Fibroblast of skin of scalp (primary cell): ENCODE data around the gene PDE10A.

Experiments
- DNase-seq: peaks from one replicate; pipeline ENCODE4 v3.0.0-alpha.2; 2013

PDE10A gene

DNA sequence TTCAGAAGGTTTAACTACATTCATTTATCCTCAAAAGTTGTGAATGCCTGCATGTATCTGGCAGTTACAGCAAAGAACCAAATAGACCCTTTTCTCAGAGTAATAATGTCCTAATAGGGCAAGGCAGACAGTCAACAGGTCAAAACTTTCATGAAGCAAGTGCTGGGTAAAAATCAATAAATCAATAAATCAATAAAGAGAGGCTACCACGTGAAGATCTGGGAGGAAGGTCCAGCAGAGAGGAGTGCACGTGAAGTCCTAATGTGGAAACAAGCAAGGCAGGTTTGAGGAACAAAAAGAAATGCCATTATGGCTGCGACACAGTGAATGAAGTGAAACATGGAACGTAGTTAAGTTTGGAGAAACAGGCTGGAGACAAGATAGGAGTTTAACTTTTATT, 317.3 kb downstream of the PDE10A start:
- no peak for DNase-seq

GRCh38 chr6:165340532-165340931, 322.5 kb downstream of the PDE10A start:
- DNase-seq = no peak

- DNase-seq = no peak
Observed at GRCh38 chr6:165325609-165326008, 337.4 kb downstream of the PDE10A start.

DNA sequence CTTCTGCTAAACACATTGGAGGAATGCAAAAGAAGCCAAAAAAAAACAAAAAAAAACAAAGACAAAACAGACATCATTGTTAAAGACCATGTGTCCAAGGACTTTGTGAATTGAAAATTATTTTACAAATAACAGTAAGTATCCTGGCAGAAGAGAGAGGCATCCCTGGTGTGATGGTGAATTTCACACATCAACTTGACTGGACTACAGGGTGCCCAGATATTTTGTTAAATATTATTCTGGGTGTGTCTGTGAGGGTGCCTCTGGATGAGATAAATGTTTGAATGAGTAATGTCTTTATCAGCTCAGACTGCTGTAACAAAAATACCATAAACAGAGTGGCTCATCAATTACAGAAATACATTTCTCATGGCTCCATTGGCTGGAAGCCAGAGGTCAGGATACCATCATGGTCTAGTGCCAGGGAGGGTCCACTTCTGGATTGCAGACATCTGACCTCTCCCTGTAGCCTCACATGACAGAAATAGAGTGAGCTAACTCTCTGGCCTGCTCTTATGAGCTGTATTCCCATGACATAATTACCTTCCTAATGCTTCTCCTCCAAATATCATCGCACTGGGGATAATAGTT, 341.4 kb downstream of the PDE10A start:
- no peak for DNase-seq

DNA sequence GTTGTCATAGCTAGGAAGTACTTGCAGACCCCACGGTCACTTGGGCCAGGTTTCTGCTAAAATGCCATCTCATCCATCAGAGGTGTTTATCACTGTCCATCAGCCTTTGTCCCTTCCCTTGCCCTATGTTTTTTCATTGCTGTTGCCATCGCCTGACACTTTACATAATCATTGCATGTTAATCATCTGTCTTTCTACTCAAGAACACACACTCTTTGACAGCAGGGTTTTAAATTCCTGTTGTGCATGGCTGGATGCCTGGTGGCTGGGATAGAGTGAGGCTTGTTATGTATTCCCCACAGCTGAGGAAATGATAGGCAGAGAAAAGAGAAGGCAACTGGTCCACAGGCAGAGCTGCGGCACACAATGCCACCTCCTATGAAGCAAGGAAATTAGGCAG, 341.9 kb downstream of the PDE10A start:
- DNase-seq = no peak

GRCh38 chr6:165317723-165318122, 345.3 kb downstream of the PDE10A start:
- no peak for DNase-seq

- peak; percentile 66 for DNase-seq
Observed at GRCh38 chr6:165308926-165309731, 353.9 kb downstream of the PDE10A start, which contains the start of gene C6orf118. C6orf118 (minus strand) TSS chr6:165309605; CDS start chr6:165309586, 19 bp downstream.

GRCh38 chr6:165306955-165307354, 356.1 kb downstream of the PDE10A start:
- no peak for DNase-seq

GRCh38 chr6:165301372-165302246, 361.4 kb downstream of the PDE10A start:
- DNase-seq = no peak

GRCh38 chr6:165300422-165300936, 362.6 kb downstream of the PDE10A start:
- no peak for DNase-seq

DNA sequence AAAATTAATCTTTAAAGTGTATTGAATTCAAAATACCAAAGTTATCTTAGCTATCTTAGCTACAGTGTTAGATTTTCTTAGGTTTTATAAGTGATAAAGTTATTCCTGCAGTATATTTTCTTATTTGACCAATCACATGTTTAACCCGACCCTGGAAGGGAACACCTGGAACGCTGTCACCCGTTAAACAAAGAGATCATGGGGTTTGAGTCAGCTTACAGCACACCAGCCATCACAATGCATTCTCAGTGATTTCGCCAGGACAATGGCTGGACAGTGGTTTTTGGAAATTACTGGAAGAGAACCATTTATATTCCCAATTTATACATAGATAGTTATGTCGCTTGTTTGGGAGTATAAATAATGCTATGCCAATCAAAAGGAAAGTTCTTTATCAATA, 364.2 kb downstream of the PDE10A start:
- no peak for DNase-seq

DNA sequence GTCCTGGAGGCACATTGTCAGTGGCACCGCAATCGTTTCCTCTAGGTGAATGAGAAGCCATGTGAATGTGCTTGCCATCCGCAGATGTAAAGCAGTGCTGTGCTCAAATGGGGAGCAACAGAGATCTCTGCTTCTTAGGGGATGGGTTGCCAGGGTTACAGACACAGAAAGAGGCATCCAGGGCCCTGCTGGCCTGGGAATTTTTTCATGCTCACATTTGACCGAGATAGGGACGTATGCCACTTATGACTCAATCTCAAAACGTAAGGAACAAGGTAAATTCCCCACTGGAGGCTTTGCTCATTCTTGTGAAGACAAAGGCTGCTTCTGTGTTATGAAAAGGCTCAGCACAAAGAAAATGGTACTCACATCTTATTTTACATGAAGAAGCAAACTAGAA, 364.6 kb downstream of the PDE10A start:
- no peak for DNase-seq

DNA sequence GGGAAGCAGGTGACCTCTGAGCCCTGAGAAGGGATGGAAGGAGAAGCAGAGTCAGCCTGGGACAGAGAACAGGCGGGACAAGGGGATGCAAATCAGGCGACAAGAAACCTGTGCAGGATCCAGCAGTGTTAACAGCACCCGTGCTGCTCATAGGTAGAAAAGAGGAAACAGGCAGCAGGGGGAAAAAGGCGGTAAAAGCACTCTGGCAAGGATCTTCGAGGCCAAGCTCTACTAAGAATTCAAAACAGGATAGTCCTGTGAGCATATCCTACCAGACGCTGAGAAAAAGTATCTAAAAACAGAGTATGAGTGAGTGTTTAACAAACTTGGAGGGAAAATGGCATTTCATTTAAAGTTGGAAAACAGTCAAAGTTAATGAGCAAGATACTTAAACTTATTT, 370.4 kb downstream of the PDE10A start:
- DNase-seq = no peak
